M059J (cell line): Measurements from ENCODE around the gene CACNA1B. TPM values are rescaled to one million over a fixed set of nuclear protein-coding genes. Genes with fewer than 3 reads are reported as not detected.
"Not testable (repeated sequence)": the region's sequence is repeated elsewhere in the genome, so short reads cannot be mapped to it uniquely, and the experiment has no call there.

Experiments used
- DNase-seq: peaks from one replicate; pipeline ENCODE4 v3.0.0-alpha.2; 2012; ENCODE audit warnings: low read depth
- total RNA-seq: library from RNA; depleted of rRNA; stranded (reverse); fragments of >200 nt; shearing (Covaris generic); gene quantifications from 2 replicates; pipeline ENCODE4 v1.2.3, GENCODE V29; 2014

CACNA1B gene
- total RNA-seq, 1 experiment from 2014 or later, result not detected

DNA sequence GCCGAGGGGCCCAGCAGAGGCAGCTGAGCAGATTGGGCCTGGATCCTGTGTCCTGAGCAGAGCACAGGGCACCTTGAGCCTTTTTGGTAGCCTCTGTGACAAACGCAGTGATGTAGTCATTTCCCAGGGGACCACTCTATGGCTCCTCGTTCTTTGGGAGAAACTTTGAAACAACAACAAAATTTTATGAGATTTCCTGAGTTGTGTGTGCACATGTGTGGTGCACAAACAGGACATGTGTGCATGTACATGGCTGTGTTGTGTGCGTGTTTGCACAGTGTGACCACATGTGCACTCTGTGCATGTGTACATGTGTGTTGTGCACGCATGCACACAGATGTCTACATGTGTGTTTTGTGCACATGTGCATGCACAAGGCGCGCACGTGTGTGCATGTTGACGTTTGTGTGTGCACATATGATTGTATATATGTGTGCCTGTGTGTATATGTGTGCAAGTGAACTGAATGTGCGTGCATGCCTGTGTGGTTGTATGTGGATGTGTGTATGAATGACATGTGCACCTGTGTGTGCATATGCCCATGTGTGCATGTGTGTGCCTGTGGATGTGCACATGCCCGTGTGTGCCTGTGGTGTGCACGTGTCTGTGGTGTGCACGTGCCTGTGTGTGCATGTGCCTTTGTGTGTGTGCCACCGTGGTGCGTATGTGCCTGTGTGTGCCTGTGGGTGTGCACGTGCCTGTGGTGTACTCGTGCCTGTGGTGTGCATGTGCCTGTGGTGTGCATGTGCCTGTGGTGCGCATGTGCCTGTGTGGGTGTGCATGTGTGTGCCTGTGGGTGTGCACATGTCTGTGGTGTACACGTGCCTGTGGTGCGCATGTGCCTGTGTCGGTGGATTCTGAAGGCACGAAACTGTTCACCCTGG lies 221.6 kb downstream of the CACNA1B start:
- DNase-seq, result no peak

- DNase-seq, result no peak
Measured at GRCh38 chr9:138099803-138100598, 222.4 kb downstream of the CACNA1B start.

DNA sequence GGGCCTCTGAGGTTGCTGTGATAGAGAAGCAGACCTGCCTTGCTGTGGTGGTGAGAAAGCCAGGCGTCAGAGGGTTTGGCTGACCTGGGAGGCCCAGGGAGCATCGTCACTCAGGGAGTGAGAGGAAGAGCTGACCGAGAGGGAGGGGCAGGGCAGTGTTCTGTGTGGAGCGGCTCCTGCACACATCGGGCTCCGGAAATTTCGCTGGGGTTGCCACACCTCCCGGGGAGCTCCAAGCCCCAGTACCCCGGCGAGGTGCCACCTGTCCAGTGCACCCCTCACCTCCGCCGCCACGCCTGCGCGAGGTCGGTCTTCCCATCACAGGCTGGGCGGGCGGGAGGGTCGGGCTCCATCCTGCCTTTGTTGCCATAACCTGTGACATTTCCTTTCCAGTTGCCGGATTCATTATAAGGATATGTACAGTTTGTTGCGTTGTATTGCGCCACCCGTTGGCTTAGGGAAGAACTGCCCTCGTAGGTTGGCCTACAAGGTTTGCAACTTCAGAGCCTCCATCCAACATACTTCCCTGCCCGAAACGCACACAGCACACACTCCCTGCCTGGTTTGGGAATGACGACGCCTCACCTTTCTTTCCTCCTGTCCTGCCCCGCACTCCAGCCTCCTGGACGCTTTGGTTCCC lies 223.2 kb downstream of the CACNA1B start:
- DNase-seq, result no peak

GRCh38 chr9:138101444-138102234 lies 224.1 kb downstream of the CACNA1B start:
- no peak for DNase-seq

DNA sequence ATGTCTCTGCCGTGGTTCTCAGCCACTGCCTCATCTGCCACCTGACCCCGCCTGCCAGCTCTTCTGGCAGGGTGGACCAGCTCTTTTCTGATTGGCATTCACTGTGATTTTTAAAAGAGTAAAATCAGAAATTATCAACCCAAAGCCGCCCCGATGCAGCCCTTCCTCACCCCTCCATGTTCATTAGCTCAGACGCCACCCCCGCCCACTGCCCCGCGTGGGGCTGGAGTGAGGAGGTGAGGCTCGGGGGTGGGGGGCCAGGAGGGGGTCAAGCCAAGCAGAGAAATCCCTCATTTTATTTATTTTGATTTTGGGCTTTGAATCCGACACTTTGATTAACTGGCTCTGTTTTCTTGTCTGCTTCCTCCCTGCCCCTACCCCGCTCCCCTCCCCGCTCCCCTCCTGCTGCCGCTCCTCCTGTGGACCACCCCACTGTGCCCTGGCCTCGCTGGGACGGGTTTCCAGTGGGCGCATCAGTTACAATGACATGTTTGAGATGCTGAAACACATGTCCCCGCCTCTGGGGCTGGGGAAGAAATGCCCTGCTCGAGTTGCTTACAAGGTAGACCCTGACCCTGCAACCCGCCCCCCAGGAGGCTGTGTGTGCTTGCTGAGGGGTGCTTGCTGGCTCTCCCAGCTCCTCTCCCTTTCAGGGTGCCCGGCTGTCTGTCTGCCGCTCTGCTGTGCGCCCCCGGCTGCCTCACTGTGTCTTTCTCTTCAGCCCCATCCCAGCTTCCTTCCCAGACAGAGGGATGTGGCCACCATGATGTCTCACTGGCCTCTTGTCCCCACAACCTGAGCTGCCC lies 224.9 kb downstream of the CACNA1B start:
- no peak for DNase-seq

DNA sequence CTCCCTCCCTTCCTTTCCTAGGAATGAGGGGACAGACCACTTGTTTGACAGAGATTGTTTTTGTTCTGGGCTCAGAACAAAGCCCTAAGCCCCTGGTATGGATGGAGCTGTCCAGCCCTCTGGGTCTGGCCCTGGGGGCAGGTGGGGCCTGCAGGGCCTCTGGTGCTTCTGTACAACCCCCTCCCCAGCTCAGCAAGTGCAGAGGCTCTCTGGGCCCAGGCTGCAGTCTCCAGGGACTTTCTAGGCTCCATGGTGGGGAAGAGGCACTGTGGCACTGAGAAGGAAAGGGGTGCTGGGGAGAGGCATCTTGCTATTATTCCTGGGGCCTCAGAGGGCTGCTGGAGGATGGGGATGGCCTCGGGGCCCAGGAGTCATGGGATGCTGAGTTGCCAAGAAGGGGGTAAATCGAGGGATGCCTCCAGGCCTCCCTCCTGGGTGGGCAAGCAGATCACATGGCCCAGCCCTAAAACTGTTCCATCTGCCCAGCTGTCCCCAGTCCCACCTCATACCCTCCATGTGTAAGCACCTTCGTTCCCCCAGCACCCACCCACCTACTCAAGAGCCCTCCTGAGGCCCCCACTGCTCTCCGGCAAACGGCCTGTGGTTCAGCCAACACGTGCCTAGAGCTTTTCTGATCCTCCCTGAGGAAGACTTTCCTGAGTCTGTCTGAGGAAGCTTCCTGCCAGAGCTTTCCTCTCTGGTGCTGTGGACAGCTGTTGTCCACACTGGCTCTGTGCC lies 225.7 kb downstream of the CACNA1B start:
- DNase-seq, result no peak

DNA sequence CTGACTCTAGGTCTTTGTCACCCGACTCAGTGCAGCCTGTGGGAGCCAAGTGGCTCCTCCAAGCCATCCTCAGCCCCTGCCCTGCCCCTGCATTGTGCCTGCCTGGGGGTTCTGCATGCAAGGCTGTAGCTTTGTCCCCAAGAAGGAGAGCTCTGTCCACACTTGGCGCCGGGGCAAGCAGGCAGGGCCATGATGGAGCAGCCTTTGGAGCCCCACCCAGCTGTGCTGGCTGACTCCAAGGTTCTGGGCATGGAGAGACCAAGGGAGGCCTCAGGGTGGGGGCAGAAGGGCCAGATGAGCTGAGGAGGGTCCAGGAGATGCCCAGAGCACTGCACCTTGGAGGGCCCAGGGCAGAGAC lies 226.2 kb downstream of the CACNA1B start:
- no peak for DNase-seq

GRCh38 chr9:138104251-138105122 lies 226.9 kb downstream of the CACNA1B start:
- DNase-seq, result no peak

- no peak for DNase-seq
Measured at GRCh38 chr9:138105123-138105415, 227.5 kb downstream of the CACNA1B start.

DNA sequence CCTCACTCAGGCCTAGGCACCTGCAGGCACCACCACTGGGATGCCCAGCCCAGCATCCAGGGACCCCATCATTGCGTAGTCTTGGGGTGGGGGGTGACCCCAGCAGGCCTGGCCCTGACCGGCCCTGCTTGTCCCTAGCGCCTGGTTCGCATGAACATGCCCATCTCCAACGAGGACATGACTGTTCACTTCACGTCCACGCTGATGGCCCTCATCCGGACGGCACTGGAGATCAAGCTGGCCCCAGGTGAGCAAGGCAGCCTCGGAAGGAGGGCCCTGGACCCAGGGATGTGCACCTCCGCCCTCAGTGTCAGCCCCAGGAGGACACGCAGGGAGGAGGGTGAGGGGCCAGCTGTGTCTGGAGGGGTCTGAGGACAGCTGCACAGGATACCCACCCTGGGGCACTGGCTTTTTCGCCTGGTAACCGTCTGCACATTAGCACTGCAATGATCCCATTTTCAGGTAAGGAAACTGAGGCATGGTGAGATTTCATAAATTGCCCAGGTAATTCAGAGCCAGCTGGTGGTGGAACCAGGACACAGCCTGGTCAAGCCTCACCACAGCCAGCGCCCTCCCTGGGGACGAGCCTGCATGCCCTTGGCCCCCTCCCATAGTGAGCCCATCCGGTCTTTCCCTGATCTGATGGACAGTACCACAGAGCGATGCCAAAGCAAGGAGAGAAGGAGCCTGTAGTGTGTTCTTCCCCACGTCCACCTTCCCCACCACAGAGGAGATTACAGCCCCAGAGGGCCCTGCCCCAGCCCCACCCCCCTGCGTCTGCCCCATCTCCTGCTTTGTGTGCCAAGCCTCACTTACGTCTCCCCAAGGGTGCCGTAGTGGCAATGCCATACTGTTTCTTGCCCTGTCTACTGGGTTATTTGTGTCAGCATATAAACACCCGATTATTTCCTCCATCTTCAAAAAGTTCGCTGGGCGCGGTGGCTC lies 228.3 kb downstream of the CACNA1B start:
- DNase-seq, result no peak

DNA sequence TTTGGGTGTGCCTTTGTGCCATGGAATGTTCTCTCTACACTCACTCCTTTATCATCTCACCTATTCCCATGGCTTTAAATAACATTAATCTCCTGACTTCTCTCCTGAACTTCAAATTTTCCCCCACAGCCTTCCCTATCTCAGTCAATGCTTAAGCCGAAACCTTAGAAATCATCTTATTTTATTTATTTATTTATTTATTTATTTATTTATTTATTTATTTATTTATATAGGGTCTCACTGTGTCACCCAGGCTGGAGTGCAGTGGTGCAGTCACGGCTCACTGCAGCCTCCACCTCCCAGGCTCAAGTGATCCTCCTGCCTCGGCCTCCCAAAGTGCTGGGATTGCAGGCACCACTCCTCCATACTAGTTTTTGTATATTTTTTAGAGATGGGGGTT lies 229.5 kb downstream of the CACNA1B start:
- DNase-seq, result not testable (repeated sequence)

GRCh38 chr9:138111607-138112006 lies 234.0 kb downstream of the CACNA1B start:
- DNase-seq, result no peak

- no peak for DNase-seq
Measured at GRCh38 chr9:138112090-138112748, 234.6 kb downstream of the CACNA1B start.

- no peak for DNase-seq
Measured at GRCh38 chr9:138112791-138113600, 235.4 kb downstream of the CACNA1B start.

GRCh38 chr9:138113701-138114325 lies 236.2 kb downstream of the CACNA1B start:
- not testable (repeated sequence) for DNase-seq
